Gastroesophageal sphincter (tissue), 3 donors: ENCODE data around the gene SPINT4.

Experiments
- EP300 ChIP-seq: sonication (generic); formaldehyde crosslinking; IDR thresholded peaks from one replicate; pipeline ENCODE4 v1.6.1; 2017; ENCODE audit warnings: antibody characterized with exemption, mild to moderate bottlenecking
- POLR2A ChIP-seq, 2 donors: fragments of 450-650 bp; IDR thresholded peaks; one replicate each; pipeline ENCODE4 v1.6.1; 2017; ENCODE audit warnings: antibody characterized with exemption in 2 of 2, mild to moderate bottlenecking in 2 of 2, moderate library complexity in 1 of 2
- POLR2AphosphoS5 ChIP-seq: sonication (generic); formaldehyde crosslinking; IDR thresholded peaks from one replicate; pipeline ENCODE4 v1.6.1; 2017; ENCODE audit warnings: antibody characterized with exemption
- TF ChIP-seq, protein P1 (sequence below), 4 experiments: fragments of 200-600 bp in 2 of 4; fragments of 450-650 bp in 2 of 4; sonication (generic) in 1 of 4; IDR thresholded peaks; one replicate each; pipeline ENCODE4 v1.5.1; 2017 to 2019; ENCODE audit warnings: antibody characterized with exemption in 4 of 4, mild to moderate bottlenecking in 2 of 4, moderate library complexity in 2 of 4

DNA sequence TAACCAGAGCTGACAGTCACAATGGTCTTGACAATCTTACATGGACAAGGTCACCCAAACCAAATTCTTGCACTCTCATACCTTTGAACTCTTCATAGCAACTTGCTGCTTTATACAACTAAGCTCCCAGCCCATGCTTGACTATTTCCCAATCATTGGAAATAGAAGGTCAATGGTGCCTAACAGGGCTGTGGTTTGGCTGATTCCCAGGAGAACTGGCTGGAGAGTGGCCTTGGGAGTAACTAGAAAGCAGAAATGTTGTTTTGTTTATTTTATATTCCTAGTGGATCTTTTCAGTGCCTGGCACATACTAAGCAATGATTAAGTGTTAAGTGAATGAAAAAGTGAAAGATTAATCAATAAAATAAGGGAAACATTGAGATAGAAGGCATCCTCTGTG, 3.0 kb downstream of the SPINT4 start:
- no peak for TF ChIP-seq POLR2A (IDR thresholded peaks at IDR 0.05)
- TF ChIP-seq, protein P1, sequence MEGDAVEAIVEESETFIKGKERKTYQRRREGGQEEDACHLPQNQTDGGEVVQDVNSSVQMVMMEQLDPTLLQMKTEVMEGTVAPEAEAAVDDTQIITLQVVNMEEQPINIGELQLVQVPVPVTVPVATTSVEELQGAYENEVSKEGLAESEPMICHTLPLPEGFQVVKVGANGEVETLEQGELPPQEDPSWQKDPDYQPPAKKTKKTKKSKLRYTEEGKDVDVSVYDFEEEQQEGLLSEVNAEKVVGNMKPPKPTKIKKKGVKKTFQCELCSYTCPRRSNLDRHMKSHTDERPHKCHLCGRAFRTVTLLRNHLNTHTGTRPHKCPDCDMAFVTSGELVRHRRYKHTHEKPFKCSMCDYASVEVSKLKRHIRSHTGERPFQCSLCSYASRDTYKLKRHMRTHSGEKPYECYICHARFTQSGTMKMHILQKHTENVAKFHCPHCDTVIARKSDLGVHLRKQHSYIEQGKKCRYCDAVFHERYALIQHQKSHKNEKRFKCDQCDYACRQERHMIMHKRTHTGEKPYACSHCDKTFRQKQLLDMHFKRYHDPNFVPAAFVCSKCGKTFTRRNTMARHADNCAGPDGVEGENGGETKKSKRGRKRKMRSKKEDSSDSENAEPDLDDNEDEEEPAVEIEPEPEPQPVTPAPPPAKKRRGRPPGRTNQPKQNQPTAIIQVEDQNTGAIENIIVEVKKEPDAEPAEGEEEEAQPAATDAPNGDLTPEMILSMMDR (IDR thresholded peaks at IDR 0.05) = no peak
- no peak for TF ChIP-seq EP300
- TF ChIP-seq POLR2AphosphoS5 = no peak
